ENCODE measurements around the gene ELMOD3.
"Not testable (repeated sequence)": the region's sequence is repeated elsewhere in the genome, so short reads cannot be mapped to it uniquely, and the experiment has no call there.

The ELMOD3 gene

GRCh38 chr2:85329701-85330100 lies 24.9 kb upstream of the ELMOD3 start:
- DNase-seq: not testable (repeated sequence)

GRCh38 chr2:85330839-85331636 lies 23.5 kb upstream of the ELMOD3 start:
- DNase-seq: no peak

- DNase-seq: not testable (repeated sequence)
These were observed 20.7 kb upstream of the ELMOD3 start for GRCh38 chr2:85333877-85334276.

GRCh38 chr2:85334928-85335327 lies 19.6 kb upstream of the ELMOD3 start:
- no peak for DNase-seq

- no peak for DNase-seq
These were observed 14.3 kb upstream of the ELMOD3 start for GRCh38 chr2:85340034-85340892.

- no peak for DNase-seq
These were observed 13.1 kb upstream of the ELMOD3 start for GRCh38 chr2:85341269-85342029.

GRCh38 chr2:85342156-85342555 lies 12.4 kb upstream of the ELMOD3 start:
- no peak for DNase-seq

GRCh38 chr2:85343207-85343895 lies 11.2 kb upstream of the ELMOD3 start:
- not testable (repeated sequence) for DNase-seq

GRCh38 chr2:85344356-85344954 lies 10.1 kb upstream of the ELMOD3 start:
- DNase-seq: no peak

GRCh38 chr2:85347599-85347998 lies 7.0 kb upstream of the ELMOD3 start:
- DNase-seq: no peak

GRCh38 chr2:85353876-85354285 lies 688 bp upstream of the ELMOD3 start:
- DNase-seq: no peak

- no peak for DNase-seq
These were observed 473 bp downstream of the ELMOD3 start for GRCh38 chr2:85355073-85355410.

- no peak for DNase-seq
These were observed 952 bp downstream of the ELMOD3 start for GRCh38 chr2:85355521-85355920.

GRCh38 chr2:85356186-85356585 lies 1.6 kb downstream of the ELMOD3 start:
- DNase-seq: no peak

- no peak for DNase-seq
These were observed 3.2 kb downstream of the ELMOD3 start for GRCh38 chr2:85357736-85358135.

- not testable (repeated sequence) for DNase-seq
These were observed 8.3 kb downstream of the ELMOD3 start for GRCh38 chr2:85362653-85363387.

- no peak for DNase-seq
These were observed 12.6 kb downstream of the ELMOD3 start for GRCh38 chr2:85367180-85367579.

GRCh38 chr2:85368921-85369320 lies 14.4 kb downstream of the ELMOD3 start:
- no peak for DNase-seq

- no peak for DNase-seq
These were observed 14.9 kb downstream of the ELMOD3 start for GRCh38 chr2:85369500-85369899.

GRCh38 chr2:85371045-85371444 lies 16.5 kb downstream of the ELMOD3 start:
- DNase-seq: no peak

- DNase-seq: no peak
These were observed 21.9 kb downstream of the ELMOD3 start for GRCh38 chr2:85376291-85377065.

All from SW 1271 (cell line).